Endothelial cell of umbilical vein (primary cell): ENCODE data around the gene KLF15. TPM values are rescaled to one million over a fixed set of nuclear protein-coding genes. Genes with fewer than 3 reads are reported as not detected.

Experiments
- BruUV-seq: library from RNA; stranded (reverse); fragments of 400-500 nt; replicated peaks from 2 replicates; lab custom pipeline; 2021; lab: Mats Ljungman, UMichigan
- CTCF ChIA-PET: fragments of 300-600, 350-600 bp; sonication (Branson Sonifier 250); formaldehyde crosslinking; loops from one replicate; lab custom pipeline; 2021; ENCODE audit warnings: antibody characterized with exemption, inconsistent platforms; lab: Charles Lee
- POLR2A ChIA-PET: fragments of 300-600, 350-600 bp; sonication (Branson Sonifier 250); formaldehyde crosslinking; loops from one replicate; lab custom pipeline; 2021; ENCODE audit warnings: antibody characterized with exemption, inconsistent platforms; lab: Charles Lee
- DNase-seq: peaks from one replicate; pipeline ENCODE4 v3.0.0-alpha.2; 2011; ENCODE audit warnings: low read depth, low spot score
- FAIRE-seq: peaks from 2 replicates; lab custom pipeline; 2011; peaks lifted over from hg19 to GRCh38; lab: Jason Lieb, UNC
- H2AFZ ChIP-seq: 2 replicates; pipeline ENCODE4 v1.6.0; 2012; ENCODE audit warnings: low read depth, low read length, control low read depth, inconsistent platforms
- H3K27ac ChIP-seq: 2 replicates; pipeline ENCODE4 v1.5.1; 2011; ENCODE audit warnings: low read depth, mild to moderate bottlenecking, control low read depth, low read length, moderate library complexity; ENCODE audit not compliant: insufficient read depth
- H3K27me3 ChIP-seq, 2 experiments: 2 replicates each; pipeline versions ENCODE4 v1.6.0 to v1.6.1; 2011; ENCODE audit warnings: low read length in 2 of 2, mixed read lengths in 1 of 2; ENCODE audit not compliant: control insufficient read depth in 2 of 2, insufficient read depth in 2 of 2
- H3K36me3 ChIP-seq, 2 experiments: 2 replicates in 1 of 2; 3 replicates in 1 of 2; pipeline ENCODE4 v1.5.1; 2011; ENCODE audit warnings: low read length in 2 of 2, mild to moderate bottlenecking in 1 of 2, moderate library complexity in 1 of 2; ENCODE audit not compliant: control insufficient read depth in 2 of 2, insufficient read depth in 2 of 2; ENCODE audit errors: extremely low read depth in 1 of 2
- H3K4me1 ChIP-seq: 3 replicates; pipeline ENCODE4 v1.5.1; 2011; ENCODE audit warnings: mild to moderate bottlenecking, low read length; ENCODE audit not compliant: control insufficient read depth, insufficient read depth; ENCODE audit errors: extremely low read depth
- H3K4me2 ChIP-seq: 2 replicates; pipeline ENCODE4 v1.6.1; 2011; ENCODE audit warnings: low read length, control low read depth, mixed read lengths; ENCODE audit not compliant: insufficient read depth
- H3K4me3 ChIP-seq, 3 experiments: fragments of 200-600 bp in 1 of 3; sonication (generic), shearing (Covaris generic) in 1 of 3; replicated peaks in 1 of 3; 2 replicates each; pipeline ENCODE4 v1.5.1; 2011 to 2016; ENCODE audit warnings: control low read depth in 3 of 3, low read length in 3 of 3, mild to moderate bottlenecking in 2 of 3, inconsistent platforms in 1 of 3, low read depth in 1 of 3, moderate library complexity in 1 of 3; ENCODE audit not compliant: insufficient read depth in 1 of 3
- H3K79me2 ChIP-seq: 2 replicates; pipeline ENCODE4 v1.6.0; 2012; ENCODE audit warnings: low read length, inconsistent platforms; ENCODE audit not compliant: control insufficient read depth, insufficient read depth
- H3K9ac ChIP-seq: replicated peaks from 2 replicates; pipeline ENCODE3; 2011; ENCODE audit warnings: low read length, control low read depth; ENCODE audit not compliant: insufficient read depth; ENCODE audit errors: extremely low read depth
- H3K9me1 ChIP-seq: replicated peaks from 3 replicates; pipeline ENCODE4 v1.6.0; 2011; ENCODE audit warnings: mild to moderate bottlenecking, low read length; ENCODE audit not compliant: control insufficient read depth, insufficient read depth; ENCODE audit errors: extremely low read depth
- H3K9me3 ChIP-seq: replicated peaks from 2 replicates; pipeline ENCODE4 v1.5.1; 2012; ENCODE audit warnings: low read length, inconsistent platforms; ENCODE audit not compliant: control insufficient read depth, insufficient read depth
- H4K20me1 ChIP-seq: replicated peaks from 2 replicates; pipeline ENCODE3; 2011; ENCODE audit warnings: mild to moderate bottlenecking, low read length; ENCODE audit not compliant: control insufficient read depth, insufficient read depth; ENCODE audit errors: extremely low read depth
- CTCF ChIP-seq, 2 donors: IDR thresholded peaks; 1 replicate in 1 of 2; 2 replicates in 1 of 2; pipeline ENCODE4 v1.5.1; 2011; ENCODE audit warnings: low read length in 2 of 2, mild to moderate bottlenecking in 2 of 2, moderate library complexity in 2 of 2, control low read depth in 1 of 2, inconsistent platforms in 1 of 2, low read depth in 1 of 2; ENCODE audit not compliant: insufficient read depth in 1 of 2; ENCODE audit errors: extremely low read depth in 1 of 2
- EZH2 ChIP-seq: IDR thresholded peaks from 2 replicates; pipeline ENCODE4 v1.6.1; 2012; ENCODE audit warnings: borderline replicate concordance, low read depth, mild to moderate bottlenecking, moderate library complexity, low read length, inconsistent platforms; ENCODE audit not compliant: severe bottlenecking
- GATA2 ChIP-seq: IDR thresholded peaks from 2 replicates; pipeline ENCODE4 v1.7.0; 2011; ENCODE audit warnings: low read depth, mild to moderate bottlenecking, moderate library complexity, mixed read lengths, low read length; ENCODE audit not compliant: insufficient read length, insufficient read depth
- JUN ChIP-seq: IDR thresholded peaks from 2 replicates; pipeline ENCODE4 v1.6.1; 2011; ENCODE audit warnings: borderline replicate concordance, low read depth; ENCODE audit not compliant: insufficient read length, insufficient read depth
- MYC ChIP-seq: IDR thresholded peaks from one replicate; pipeline ENCODE4 v1.6.1; 2011; ENCODE audit warnings: mild to moderate bottlenecking, low read depth, low read length
- POLR2A ChIP-seq: IDR thresholded peaks from 2 replicates; pipeline ENCODE4 v1.6.1; 2012; ENCODE audit warnings: low read depth, mild to moderate bottlenecking, control low read depth, low read length
- dilution Hi-C: fragments of 300-500 bp; cut with MboI; formaldehyde crosslinking; loops from one replicate; pipeline ENCODE4 v1.15.0; 2019; ENCODE audit warnings: low sequenced_read_pairs; ENCODE audit not compliant: extremely low pct_ligation_motif_present
- intact Hi-C: fragments of 100-400 bp; cut with micrococcal nuclease; formaldehyde crosslinking; loops from one replicate; pipeline ENCODE4 v1.10.0; 2022
- polyA plus RNA-seq, 4 experiments: library from polyadenylated mRNA; depleted of rRNA in 3 of 4; stranded (reverse) in 3 of 4; unstranded in 1 of 4; fragments of >200 nt; gene quantifications; 2 replicates each; pipeline versions ENCODE4 v1.2.1 to v1.2.3, GENCODE V29; 2011 to 2012; ENCODE audit warnings: missing spikeins in 1 of 4
- total RNA-seq: library from RNA; stranded (reverse); gene quantifications from 2 replicates; pipeline ENCODE4 v1.2.3, GENCODE V29; 2021

Gene KLF15
- total and polyA plus RNA-seq, 2 donors (not counting 3 experiments of a cell fraction or from before 2014, with no cell fraction given) = 2.2 to 3.0 TPM

GRCh38 chr3:126380011-126380768 lies 23.0 kb upstream of the KLF15 start:
- no peaks in the 10 kb centered on the region for H3K79me2 ChIP-seq
- no peak overlapping the region for H3K9ac ChIP-seq
- peaks cover 0 to 2% of the 10 kb centered on the region in 2 experiments for H3K27me3 ChIP-seq
- no peaks in the 10 kb centered on the region for H3K9me1 ChIP-seq
- H3K4me1 ChIP-seq = no peaks in the 10 kb centered on the region
- TF ChIP-seq POLR2A (no peak), MYC (no peak), EZH2 (no peak), CTCF (IDR thresholded peaks at IDR 0.05; ENCODE audit: extremely low read depth in 1 of 2, insufficient read depth in 1 of 2, low read depth in 1 of 2, low read length in 2 of 2) (no peak), JUN (no peak), GATA2 (no peak)
- H3K9me3 ChIP-seq = no peaks in the 10 kb centered on the region
- DNase-seq (no peak), FAIRE-seq (no peak)
- no peak overlapping the region for H3K4me2 ChIP-seq
- dilution Hi-C loops (no loop called here), intact Hi-C loops (no loop called here)
- ChIA-PET POLR2A (no interaction called here), CTCF (interaction anchor here (1.9 kb wide), 1 partner anchor 9 kb away, joined by 4 read pairs; no protein-coding TSS in a partner anchor)
- H4K20me1 ChIP-seq = no peaks in the 10 kb centered on the region
- no peak overlapping the region for H3K4me3 ChIP-seq
- no peak overlapping the region for H2AFZ ChIP-seq
- no peaks in the 10 kb centered on the region for H3K36me3 ChIP-seq
- BruUV-seq = no TSS peak
- H3K27ac ChIP-seq = no peak overlapping the region
